PFSK-1 (cell line): ENCODE measurements around the gene IFNK.

Experiments used
- FOXP2 ChIP-seq: optimal IDR thresholded peaks from 2 replicates; pipeline ENCODE3; 2011; ENCODE audit warnings: borderline replicate concordance, control low read depth, inconsistent platforms; ENCODE audit not compliant: insufficient read depth; ENCODE audit errors: extremely low read length, extremely low read depth
- POLR2AphosphoS5 ChIP-seq: IDR thresholded peaks from 2 replicates; pipeline ENCODE4 v1.6.1; 2012; ENCODE audit warnings: low read depth, mild to moderate bottlenecking, control low read depth, low read length, moderate library complexity
- SIN3A ChIP-seq: IDR thresholded peaks from 2 replicates; pipeline ENCODE4 v1.6.1; 2012; ENCODE audit warnings: mild to moderate bottlenecking, low read length, moderate library complexity, borderline replicate concordance; ENCODE audit not compliant: insufficient read depth
- TAF1 ChIP-seq: IDR thresholded peaks from 2 replicates; pipeline ENCODE4 v1.6.1; 2012; ENCODE audit warnings: low read length, control low read depth, borderline replicate concordance; ENCODE audit not compliant: insufficient read depth
- TF ChIP-seq, protein P1 (sequence below), 2 experiments: IDR thresholded peaks; 2 replicates each; pipeline versions ENCODE4 v1.6.1 to v1.8.0; 2011 to 2012; ENCODE audit warnings: low read depth in 2 of 2, low read length in 2 of 2, control low read depth in 1 of 2, inconsistent platforms in 1 of 2, mild to moderate bottlenecking in 1 of 2, moderate library complexity in 1 of 2; ENCODE audit not compliant: insufficient read depth in 1 of 2

The IFNK gene

DNA sequence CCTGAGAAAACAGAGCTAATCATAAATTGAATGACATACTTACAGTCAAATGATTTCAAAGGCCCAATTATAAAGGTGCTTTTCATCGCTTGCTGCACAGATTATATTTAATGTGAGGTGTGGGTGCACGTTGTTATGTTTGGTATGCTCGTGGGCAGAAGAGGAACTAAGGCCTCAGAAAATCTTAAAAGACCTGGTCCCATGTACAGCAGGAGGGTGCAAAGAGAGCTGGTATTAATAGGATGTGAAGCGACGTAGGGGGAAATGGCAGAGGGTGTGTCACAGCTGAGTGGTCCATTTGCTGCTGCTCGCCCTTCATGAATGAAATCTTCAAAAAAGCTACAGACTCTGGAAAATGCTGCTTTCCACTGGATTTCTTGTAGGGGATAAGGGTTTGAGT lies 40.5 kb upstream of the IFNK start:
- TF ChIP-seq POLR2AphosphoS5 (no peak), TAF1 (no peak), FOXP2 (no peak), SIN3A (no peak)
- TF ChIP-seq, protein P1, sequence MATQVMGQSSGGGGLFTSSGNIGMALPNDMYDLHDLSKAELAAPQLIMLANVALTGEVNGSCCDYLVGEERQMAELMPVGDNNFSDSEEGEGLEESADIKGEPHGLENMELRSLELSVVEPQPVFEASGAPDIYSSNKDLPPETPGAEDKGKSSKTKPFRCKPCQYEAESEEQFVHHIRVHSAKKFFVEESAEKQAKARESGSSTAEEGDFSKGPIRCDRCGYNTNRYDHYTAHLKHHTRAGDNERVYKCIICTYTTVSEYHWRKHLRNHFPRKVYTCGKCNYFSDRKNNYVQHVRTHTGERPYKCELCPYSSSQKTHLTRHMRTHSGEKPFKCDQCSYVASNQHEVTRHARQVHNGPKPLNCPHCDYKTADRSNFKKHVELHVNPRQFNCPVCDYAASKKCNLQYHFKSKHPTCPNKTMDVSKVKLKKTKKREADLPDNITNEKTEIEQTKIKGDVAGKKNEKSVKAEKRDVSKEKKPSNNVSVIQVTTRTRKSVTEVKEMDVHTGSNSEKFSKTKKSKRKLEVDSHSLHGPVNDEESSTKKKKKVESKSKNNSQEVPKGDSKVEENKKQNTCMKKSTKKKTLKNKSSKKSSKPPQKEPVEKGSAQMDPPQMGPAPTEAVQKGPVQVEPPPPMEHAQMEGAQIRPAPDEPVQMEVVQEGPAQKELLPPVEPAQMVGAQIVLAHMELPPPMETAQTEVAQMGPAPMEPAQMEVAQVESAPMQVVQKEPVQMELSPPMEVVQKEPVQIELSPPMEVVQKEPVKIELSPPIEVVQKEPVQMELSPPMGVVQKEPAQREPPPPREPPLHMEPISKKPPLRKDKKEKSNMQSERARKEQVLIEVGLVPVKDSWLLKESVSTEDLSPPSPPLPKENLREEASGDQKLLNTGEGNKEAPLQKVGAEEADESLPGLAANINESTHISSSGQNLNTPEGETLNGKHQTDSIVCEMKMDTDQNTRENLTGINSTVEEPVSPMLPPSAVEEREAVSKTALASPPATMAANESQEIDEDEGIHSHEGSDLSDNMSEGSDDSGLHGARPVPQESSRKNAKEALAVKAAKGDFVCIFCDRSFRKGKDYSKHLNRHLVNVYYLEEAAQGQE (IDR thresholded peaks at IDR 0.05; ENCODE audit: insufficient read depth in 1 of 2, low read depth in 2 of 2, low read length in 2 of 2): no peak

DNA sequence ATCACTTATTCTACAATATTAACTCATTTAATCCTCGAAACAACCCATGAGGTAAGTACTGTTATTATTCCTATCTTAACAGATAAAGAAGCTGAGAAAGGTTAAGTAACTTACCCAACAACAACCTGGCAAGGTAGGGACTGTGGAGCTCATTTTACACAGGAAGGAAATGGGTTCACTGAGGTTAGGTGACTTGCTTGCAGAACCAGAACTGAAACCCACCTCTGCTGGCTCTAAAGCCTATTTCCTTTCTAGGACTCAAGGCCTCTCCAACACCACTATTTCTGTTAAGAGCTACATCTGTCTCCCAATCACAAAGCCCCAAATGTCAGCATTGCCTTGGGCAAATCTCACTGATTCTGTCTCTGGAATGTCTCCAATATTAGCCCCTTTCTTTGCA lies 38.9 kb upstream of the IFNK start:
- TF ChIP-seq SIN3A: no peak
- TF ChIP-seq, protein P1 (IDR thresholded peaks at IDR 0.05; ENCODE audit: insufficient read depth in 1 of 2, low read depth in 2 of 2, low read length in 2 of 2): no peak
- no peak for TF ChIP-seq TAF1
- TF ChIP-seq FOXP2: no peak
- no peak for TF ChIP-seq POLR2AphosphoS5

DNA sequence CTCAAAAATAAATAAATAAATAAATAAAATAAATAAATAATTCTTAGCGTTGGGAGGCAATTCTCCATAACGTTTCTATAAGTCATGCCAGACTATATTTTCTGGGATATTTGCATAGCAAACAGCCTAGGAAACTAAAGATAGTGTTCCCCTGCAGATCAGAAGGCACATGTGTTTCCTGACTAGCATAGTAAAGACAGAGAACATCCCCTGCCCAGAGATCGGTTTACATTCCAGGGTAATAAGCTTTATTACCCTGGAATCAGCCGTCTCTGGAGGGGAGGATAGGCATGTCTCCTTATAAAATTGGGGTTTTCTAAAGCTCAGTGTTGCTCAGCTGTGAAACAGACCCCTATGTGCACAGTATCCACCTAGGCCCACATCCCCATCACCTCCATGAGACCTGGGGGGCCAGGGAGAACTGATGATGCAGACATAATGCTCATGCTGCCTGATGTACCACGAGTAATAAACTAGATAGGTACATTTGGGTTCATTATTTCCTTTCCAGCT lies 36.9 kb upstream of the IFNK start:
- TF ChIP-seq, protein P1 (IDR thresholded peaks at IDR 0.05; ENCODE audit: insufficient read depth in 1 of 2, low read depth in 2 of 2, low read length in 2 of 2): no peak
- TF ChIP-seq FOXP2 (no peak), SIN3A (no peak), TAF1 (no peak), POLR2AphosphoS5 (no peak)

DNA sequence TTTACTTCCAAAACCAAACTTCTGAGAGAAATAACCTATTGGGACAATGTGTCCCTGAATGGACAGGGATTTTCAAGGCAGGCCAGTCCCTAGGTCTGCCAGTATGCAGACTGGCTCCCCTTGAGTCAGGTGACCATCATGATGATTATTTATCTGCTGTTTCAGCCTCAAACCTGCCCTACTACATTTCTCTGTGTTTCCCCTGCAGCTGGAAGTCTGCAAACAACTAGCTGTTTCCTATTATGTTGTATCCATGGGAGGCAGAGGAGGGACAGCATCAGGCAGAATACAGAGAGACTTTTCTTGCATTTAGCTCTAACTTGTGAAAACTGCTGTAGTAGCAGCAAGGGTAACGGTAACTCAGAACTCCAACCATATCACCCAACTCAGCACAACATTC lies 36.2 kb upstream of the IFNK start:
- TF ChIP-seq, protein P1 (IDR thresholded peaks at IDR 0.05; ENCODE audit: insufficient read depth in 1 of 2, low read depth in 2 of 2, low read length in 2 of 2): no peak
- no peak for TF ChIP-seq FOXP2
- no peak for TF ChIP-seq SIN3A
- TF ChIP-seq TAF1: no peak
